ENCODE results near the gene USP13. TPM values are rescaled to one million over a fixed set of nuclear protein-coding genes. Genes with fewer than 3 reads are reported as not detected.

USP13 gene
- total RNA-seq, 2 experiments from 2014 or later, result 4.3 to 4.8 TPM

DNA sequence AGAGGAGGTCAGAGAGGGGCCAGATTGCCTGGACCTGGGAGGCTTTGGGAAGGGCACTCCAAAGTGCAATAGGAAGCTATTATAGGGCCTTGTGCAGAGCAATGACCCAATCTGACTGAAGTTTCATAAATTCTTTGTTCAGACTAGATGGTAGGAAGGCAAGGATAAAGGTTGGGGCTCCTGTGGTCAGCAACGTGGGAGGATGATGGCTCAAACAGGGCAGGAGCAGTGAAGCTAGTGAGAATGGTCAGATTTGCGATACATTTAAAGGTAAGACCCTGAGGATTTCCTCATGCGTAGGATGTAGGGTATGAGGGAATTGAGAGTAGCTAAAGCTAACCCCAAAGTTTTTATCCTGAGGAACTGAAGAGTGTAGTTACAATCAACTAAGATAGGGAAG, 139.0 kb downstream of the USP13 start:
- Histone ChIP-seq H3K4me3 (ENCODE audit: low read length) (no peak overlapping the region), H3K4me1 (ENCODE audit: insufficient read depth, low read length) (no peaks in the 10 kb centered on the region), H3K27ac (ENCODE audit: low read depth in 1 of 2, low read length in 2 of 2) (no peak overlapping the region), H3K36me3 (ENCODE audit: insufficient read depth, low read length) (no peaks in the 10 kb centered on the region), H3K27me3 (ENCODE audit: control insufficient read depth in 1 of 2, insufficient read depth in 2 of 2, low read length in 2 of 2) (no peaks in the 10 kb centered on the region), H3K9me3 (ENCODE audit: control insufficient read depth in 1 of 2, insufficient read depth in 1 of 2, low read length in 2 of 2) (no peaks in the 10 kb centered on the region)
- Mint-ChIP-seq H3K4me3 (no peak overlapping the region), H3K4me1 (ENCODE audit: low read depth) (no peaks in the 10 kb centered on the region), H3K9me3 (peaks cover 2% of the 10 kb centered on the region), H3K36me3 (ENCODE audit: low read depth) (peaks cover 5% of the 10 kb centered on the region), H3K27me3 (no peaks in the 10 kb centered on the region), H3K27ac (no peak overlapping the region)
- no peak for ATAC-seq (ENCODE audit: poor library complexity)
- DNase-seq, result no peak
- CTCF ChIA-PET, result no interaction called here
- intact Hi-C loops (cut with DNase I, micrococcal nuclease), result no loop called here
- TF ChIP-seq, protein P1, sequence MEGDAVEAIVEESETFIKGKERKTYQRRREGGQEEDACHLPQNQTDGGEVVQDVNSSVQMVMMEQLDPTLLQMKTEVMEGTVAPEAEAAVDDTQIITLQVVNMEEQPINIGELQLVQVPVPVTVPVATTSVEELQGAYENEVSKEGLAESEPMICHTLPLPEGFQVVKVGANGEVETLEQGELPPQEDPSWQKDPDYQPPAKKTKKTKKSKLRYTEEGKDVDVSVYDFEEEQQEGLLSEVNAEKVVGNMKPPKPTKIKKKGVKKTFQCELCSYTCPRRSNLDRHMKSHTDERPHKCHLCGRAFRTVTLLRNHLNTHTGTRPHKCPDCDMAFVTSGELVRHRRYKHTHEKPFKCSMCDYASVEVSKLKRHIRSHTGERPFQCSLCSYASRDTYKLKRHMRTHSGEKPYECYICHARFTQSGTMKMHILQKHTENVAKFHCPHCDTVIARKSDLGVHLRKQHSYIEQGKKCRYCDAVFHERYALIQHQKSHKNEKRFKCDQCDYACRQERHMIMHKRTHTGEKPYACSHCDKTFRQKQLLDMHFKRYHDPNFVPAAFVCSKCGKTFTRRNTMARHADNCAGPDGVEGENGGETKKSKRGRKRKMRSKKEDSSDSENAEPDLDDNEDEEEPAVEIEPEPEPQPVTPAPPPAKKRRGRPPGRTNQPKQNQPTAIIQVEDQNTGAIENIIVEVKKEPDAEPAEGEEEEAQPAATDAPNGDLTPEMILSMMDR (IDR thresholded peaks at IDR 0.05), result no peak
- POLR2A ChIA-PET, result no interaction called here

DNA sequence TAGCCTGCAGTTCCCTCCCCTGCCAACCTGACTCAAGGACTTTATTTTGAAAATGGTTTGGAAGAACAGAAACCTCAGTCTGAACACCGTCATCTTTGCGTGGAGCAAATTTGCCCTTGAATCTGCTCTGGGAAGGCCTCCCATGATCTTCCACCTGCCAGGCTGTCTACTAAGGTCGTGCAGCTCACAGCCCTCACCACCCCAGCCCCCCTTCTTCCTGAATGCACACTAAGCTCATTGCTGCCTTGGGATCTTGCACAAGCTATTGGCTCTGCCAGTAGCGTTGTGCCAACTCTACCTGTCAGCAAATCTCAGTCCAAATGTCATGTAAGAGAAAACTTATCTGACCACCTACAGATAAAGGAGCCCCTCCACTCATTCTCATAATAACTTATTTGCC, 141.5 kb downstream of the USP13 start:
- H3K9me3 ChIP-seq (ENCODE audit: control insufficient read depth in 1 of 2, insufficient read depth in 1 of 2, low read length in 2 of 2), result no peaks in the 10 kb centered on the region
- Mint-ChIP-seq H3K27ac (no peak overlapping the region), H3K27me3 (no peaks in the 10 kb centered on the region), H3K36me3 (ENCODE audit: low read depth) (peaks cover 5% of the 10 kb centered on the region), H3K9me3 (peaks cover 2% of the 10 kb centered on the region), H3K4me1 (ENCODE audit: low read depth) (no peaks in the 10 kb centered on the region), H3K4me3 (no peak overlapping the region)
- H3K4me3 ChIP-seq (ENCODE audit: low read length), result no peak overlapping the region
- ATAC-seq (ENCODE audit: poor library complexity), result no peak
- H3K27ac ChIP-seq (ENCODE audit: low read depth in 1 of 2, low read length in 2 of 2), result no peak overlapping the region
- H3K36me3 ChIP-seq (ENCODE audit: insufficient read depth, low read length), result no peaks in the 10 kb centered on the region
- intact Hi-C loops (cut with DNase I, micrococcal nuclease), result no loop called here
- TF ChIP-seq, protein P1 (IDR thresholded peaks at IDR 0.05), result no peak
- ChIA-PET POLR2A (no interaction called here), CTCF (interaction anchor here (0.6 kb wide), 1 partner anchor 618 kb away, joined by 3 read pairs; no protein-coding TSS in a partner anchor)
- H3K4me1 ChIP-seq (ENCODE audit: insufficient read depth, low read length), result no peaks in the 10 kb centered on the region
- no peaks in the 10 kb centered on the region for H3K27me3 ChIP-seq (ENCODE audit: control insufficient read depth in 1 of 2, insufficient read depth in 2 of 2, low read length in 2 of 2)
- no peak for DNase-seq

DNA sequence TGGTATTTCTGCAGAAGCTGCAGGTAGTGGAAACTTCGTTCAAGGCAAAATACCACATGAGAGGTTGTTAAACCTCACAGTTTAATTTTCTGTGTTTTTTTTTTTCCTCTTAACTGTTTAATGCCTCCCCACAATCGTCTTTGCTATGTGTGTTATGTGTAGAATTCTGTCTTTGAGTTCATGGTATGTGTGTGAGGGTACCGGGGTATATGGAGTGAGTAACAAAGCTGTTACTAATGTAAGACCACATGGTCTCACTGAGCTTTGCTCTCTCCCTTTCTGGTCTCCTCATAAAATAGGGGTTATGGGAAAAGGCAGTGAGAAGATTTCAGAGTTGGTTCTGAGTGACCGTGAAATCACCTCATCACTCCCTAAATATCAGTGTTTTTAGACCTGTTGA, 143.6 kb downstream of the USP13 start:
- Histone ChIP-seq H3K4me3 (ENCODE audit: low read length) (no peak overlapping the region), H3K9me3 (ENCODE audit: control insufficient read depth in 1 of 2, insufficient read depth in 1 of 2, low read length in 2 of 2) (no peaks in the 10 kb centered on the region), H3K27me3 (ENCODE audit: control insufficient read depth in 1 of 2, insufficient read depth in 2 of 2, low read length in 2 of 2) (no peaks in the 10 kb centered on the region), H3K27ac (ENCODE audit: low read depth in 1 of 2, low read length in 2 of 2) (no peak overlapping the region), H3K4me1 (ENCODE audit: insufficient read depth, low read length) (no peaks in the 10 kb centered on the region), H3K36me3 (ENCODE audit: insufficient read depth, low read length) (no peaks in the 10 kb centered on the region)
- ATAC-seq (ENCODE audit: poor library complexity), result no peak
- H3K27me3 Mint-ChIP-seq, result no peaks in the 10 kb centered on the region
- H3K36me3 Mint-ChIP-seq (ENCODE audit: low read depth), result no peaks in the 10 kb centered on the region
- no peak overlapping the region for H3K27ac Mint-ChIP-seq
- DNase-seq, result no peak
- no peaks in the 10 kb centered on the region for H3K9me3 Mint-ChIP-seq
- H3K4me3 Mint-ChIP-seq, result no peak overlapping the region
- ChIA-PET CTCF (no interaction called here), POLR2A (interaction anchor here (0.6 kb wide), 1 partner anchor 147 kb away, joined by 4 read pairs; no protein-coding TSS in a partner anchor)
- TF ChIP-seq, protein P1 (IDR thresholded peaks at IDR 0.05), result no peak
- intact Hi-C loops (cut with DNase I, micrococcal nuclease), result no loop called here
- no peaks in the 10 kb centered on the region for H3K4me1 Mint-ChIP-seq (ENCODE audit: low read depth)

Measured in CD4-positive, alpha-beta T cell (primary cell).